T-helper 1 cell (primary cell): ENCODE results near the gene PSMA7.

Experiments
- DNase-seq, 5 donors: peaks; one replicate each; pipeline ENCODE4 v3.0.0-alpha.2; 2012 to 2020
- total RNA-seq, 4 donors: gene quantifications; one replicate each; lab custom pipeline; 2026; lab: John Stamatoyannopoulos, UW

Gene PSMA7
- 91.0 to 115 (median 105) reads per million in 4 donors for total RNA-seq

- DNase-seq: peak; percentile 72 to 88 (median 77)
Measured at GRCh38 chr20:62143081-62143956, at the start of gene PSMA7, which contains the start of gene SS18L1. Gene PSMA7 (minus strand): TSS chr20:62143394. CDS start chr20:62143303, 91 bp downstream. Gene SS18L1 (plus strand): TSS chr20:62143769. CDS start chr20:62143821, 52 bp downstream.

- no peak for DNase-seq
Measured at GRCh38 chr20:62192635-62193034, 49.4 kb upstream of the PSMA7 start.

DNA sequence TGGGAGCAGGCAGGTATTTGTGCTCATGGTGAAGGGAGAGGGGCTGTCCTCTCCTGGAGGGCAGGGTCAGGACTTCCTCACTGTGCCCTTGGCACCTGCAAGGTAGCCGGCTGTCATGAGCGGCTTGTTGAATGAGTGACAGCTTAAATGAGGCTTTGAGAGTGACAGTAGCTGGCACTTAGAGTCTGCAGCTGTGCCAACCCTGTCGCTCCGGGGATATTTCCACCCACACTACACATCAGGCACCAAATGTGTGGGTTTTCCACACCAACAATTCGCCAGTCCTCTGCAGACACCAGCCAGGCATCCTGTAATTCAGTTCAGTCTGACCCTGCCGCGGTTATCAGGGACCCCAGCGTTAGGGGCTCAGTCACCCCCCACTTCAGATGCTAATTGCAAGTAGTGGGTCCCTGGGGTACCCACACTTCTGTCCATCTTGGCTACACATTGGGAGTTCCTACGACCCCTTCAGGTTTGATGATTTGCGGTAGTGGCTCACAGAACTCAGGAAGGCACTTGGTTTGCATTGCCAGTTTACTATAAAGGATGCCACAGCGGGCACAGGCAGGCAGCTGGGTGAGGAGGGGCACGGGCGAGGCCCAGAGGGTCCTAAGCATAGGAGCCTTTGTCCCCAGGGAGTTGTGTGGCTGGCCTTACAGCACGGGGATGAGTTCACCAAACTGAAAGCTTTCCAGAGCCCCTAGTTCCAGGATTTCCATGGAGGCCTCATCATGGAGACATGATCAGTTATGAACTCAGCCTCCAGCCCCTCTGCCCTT lies 48.8 kb upstream of the PSMA7 start:
- no peak for DNase-seq

- no peak for DNase-seq
Measured at GRCh38 chr20:62190639-62191411, 47.6 kb upstream of the PSMA7 start.

DNA sequence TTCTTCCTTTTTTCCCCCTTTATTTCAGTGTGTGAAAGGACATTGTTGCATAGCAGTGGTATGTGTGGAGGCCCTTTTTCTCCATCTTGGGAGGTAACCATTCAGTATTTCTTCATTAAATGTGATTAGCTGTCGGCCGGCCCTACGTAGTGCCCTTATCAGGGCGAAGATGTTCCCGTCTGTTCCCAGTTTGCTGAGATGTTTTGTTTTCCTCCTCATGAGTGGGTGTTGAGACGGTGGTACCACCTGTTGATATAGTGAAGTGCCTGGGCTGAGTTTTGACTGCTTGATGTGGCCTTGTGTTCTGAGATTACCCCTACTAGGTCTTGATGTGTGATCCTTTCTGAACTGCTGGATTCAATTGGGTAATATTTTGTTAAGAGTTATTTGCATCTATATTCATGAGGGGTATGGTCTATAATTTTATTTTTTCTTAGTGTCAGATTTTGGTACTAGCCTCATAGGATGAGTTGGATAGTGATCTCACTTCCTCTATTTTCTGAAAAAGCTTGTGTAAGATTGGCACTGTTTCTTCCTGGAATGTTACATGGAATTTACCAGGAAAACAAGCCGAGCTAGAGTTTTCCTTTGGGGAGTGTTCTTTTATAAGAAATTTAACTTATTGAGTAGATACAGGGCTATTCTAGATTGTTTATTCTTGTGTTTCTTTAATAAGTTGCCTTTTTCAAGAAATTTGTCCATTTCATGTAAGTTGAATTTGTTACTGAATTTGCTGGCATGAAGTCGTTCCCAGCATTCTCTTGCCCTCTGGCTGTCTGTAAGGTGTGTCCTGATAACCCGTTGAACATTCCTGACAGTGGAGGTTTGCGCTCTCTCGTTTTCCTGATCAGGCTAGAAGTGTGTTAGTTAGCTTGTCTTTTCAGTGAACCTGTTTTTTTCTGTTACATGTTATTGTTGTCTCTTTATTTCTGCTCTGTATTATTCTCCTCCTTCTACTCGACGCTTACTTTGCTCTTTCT lies 44.0 kb upstream of the PSMA7 start:
- no peak for DNase-seq

GRCh38 chr20:62186096-62186426 lies 42.9 kb upstream of the PSMA7 start:
- no peak for DNase-seq

- no peak for DNase-seq
Measured at GRCh38 chr20:62183426-62184142, 40.4 kb upstream of the PSMA7 start.

DNA sequence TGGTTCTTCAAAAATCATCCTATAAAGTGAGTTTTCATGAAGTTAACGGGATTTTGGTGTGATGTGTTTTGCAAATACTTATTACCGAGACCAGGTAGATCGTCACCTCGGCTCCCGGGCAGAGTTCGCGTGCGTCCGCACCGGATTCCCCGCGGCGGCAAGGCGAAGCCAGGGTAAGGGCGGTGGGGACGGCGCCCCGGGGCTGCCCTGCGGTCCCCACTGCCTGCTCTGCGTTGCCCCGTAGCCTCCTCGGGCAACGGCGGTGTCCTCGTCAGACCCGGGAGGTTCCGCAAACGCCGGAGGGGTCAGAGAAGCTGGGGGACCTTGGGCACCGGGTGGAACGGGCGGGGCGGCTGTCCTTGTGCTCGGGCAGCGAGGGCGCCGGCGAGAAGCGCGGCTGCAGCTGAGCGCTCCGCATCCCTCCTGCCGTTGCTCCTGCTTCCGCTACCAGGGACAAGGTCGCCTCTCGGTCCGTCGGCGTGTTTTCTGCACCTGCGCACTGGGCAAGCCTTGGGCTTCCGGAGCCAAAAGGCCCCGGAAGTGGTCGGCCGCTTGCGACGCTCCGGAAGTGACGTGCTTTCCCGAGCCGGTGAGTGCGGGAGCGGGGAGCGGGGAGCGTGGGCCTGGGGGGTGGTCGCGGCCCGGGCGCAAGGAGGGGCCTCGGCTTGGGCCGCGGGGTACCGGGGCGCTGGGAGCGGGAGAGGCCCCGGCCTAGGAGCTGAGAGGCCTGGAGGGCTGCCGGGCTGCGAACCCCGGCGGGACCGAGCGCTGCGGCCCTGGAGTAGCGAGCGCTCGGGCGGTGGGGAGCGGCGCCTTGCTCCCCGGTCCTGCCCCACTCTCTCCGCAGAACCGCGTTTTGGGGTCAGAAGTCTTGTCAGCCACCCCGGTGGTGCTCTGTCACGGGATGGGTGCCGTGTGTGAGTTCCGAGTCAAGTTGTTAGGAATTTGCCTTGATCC lies 39.6 kb upstream of the PSMA7 start, which contains the start of gene MTG2:
MTG2 (plus strand) TSS at position 560 of the 957 bp plus-strand sequence. CDS start 10,393 bp downstream, outside the sequence.
- peak; percentile 87 to 97 (median 93) for DNase-seq

GRCh38 chr20:62181808-62182207 lies 38.6 kb upstream of the PSMA7 start:
- DNase-seq: no peak

DNA sequence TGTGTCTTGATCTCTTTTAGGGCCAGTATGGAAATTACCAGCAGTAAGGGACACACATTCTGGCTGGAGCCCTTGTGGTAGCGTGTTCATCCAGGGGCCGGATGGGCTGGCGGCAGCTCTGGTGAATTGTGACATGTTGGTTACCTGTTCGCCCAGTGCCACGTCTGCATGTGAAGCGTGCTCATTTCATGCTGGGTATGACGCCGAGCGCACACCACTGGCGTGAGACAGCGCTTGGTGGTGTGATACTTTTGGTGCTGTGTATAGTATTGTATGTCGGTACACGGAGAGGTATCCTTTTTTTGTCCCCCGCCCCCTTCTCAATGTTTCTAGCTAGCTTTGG lies 35.9 kb upstream of the PSMA7 start:
- DNase-seq: no peak

DNA sequence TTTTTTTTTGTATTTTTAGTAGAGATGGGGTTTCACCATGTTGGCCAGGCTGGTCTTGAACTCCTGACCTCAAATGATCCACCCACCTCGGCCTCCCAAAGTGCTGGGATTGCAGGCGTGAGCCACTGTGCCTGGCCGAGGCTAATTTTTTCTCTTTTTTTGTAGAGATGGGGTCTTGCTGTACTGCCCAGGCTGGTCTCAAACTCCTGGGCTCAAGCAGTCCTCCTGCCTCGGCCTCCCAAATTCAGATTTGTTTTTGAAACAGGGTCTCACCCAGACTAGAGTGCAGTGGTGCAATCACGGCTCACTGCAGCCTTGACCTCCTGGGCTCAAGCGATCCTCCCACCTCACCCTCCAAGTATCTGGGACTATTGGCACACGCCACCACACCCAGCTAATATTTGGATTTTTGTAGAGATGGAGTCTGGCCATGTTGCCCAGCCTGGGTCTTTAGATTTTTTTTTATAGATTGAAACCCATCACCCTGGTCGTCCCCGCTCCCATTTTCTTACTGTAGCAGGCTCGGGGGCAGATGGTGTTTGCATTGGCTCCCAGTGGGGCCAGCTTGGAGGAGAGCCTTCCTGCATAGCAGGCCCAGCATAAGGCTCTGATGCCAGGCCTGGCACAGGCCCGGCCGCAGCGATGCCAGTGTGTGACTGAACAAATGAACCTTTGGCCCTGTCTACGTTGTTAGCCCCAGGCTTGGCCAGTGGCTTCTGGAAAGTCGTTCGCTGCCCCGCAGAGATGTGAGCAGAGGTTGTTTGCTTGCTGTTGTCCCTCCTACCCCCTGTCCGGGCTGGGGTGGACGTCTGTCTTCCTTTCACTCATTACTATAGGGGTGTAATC lies 35.3 kb upstream of the PSMA7 start:
- DNase-seq: no peak

- no peak for DNase-seq
Measured at GRCh38 chr20:62177307-62177706, 34.1 kb upstream of the PSMA7 start.

DNA sequence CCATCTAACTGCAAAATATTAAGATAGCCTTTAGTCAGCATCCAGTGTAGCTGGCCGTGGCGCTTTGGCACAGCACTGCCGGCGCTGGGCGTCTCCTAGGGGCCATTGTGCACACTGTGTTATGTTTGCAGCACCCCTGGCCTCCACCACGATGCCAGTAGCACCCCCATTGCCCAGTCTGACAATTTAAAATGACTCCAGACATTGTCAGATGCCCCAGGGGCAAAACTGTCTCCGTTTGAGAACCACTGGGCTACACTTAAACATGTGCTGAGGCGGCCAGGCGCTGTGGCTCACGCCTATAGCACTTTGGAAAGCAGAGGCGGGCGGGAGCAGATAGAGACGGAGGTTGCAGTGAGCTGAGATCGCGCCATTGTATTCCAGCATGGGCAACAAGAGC lies 33.7 kb upstream of the PSMA7 start:
- DNase-seq: no peak

GRCh38 chr20:62175711-62176110 lies 32.5 kb upstream of the PSMA7 start:
- no peak for DNase-seq

DNA sequence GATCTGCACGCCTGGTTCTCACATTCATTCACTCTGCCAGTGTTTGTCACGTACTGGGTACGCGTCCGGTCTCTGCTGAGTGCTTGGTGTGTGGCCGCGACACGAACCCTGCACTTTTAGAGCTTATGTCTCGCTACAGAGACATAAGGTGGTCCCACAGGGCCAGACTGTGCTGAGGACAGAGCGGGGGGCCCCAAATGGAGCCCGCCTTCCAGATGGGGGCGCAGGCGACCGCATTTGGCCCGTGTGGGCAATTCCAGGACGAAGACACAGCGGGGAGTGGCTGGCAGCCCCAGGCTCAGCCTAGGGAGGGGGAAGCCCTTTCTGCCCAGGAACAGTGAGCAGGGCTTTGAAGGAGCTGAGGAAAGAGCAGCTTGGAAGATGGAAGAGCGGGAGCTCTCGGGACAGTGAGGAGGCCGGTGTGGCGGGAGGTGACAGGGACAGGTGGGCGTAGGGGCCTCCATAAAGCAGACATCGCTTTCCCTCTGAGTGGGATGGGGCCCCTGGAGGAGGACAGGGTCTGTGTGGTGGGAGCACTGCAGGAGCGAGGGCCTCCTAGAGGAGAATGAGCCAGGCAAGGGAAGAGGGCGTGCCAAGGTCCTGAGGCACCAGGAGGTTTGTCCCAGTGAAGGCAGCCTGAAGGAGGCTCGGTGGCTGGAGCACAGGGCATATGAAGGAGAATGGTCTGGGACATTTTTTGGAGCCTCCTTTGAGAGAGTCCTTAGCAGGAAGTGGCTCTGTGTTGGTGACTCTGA lies 31.9 kb upstream of the PSMA7 start:
- DNase-seq: no peak

DNA sequence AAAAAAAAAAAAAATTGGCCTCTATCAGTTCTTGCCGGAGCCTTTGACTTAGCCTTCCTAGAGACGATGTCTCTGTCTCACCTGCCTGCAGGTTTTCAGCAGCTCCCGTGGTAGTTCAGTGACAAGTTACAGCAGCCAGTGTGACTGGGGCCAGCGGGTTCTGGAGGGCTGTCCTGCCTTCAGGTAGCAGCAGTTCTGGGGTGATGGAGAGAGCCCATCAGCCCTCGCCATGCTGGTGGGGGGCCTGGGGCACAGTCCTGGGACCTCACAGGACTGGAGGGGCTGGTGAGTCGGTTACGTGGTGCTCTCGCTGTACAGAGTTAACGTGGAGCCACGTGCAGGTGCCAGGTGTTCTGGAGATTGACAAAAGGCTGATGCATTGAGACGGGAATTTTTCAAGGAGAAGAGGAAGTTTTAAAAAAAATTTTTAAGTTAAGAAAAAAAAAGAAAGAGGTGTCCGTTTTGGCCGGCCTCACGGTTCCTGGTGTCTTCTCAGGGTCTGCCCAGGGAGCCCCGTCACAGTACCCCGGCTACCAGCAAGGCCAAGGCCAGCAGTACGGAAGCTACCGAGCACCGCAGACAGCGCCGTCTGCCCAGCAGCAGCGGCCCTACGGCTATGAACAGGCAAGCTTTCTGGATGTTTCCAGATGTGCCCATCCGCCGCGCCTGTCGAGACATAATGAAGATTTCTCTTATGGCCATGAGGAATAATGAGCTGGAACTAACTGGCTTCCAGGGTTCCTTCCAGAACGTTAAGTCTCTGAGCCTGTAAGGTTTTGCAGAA lies 31.0 kb upstream of the PSMA7 start:
- no peak for DNase-seq

DNA sequence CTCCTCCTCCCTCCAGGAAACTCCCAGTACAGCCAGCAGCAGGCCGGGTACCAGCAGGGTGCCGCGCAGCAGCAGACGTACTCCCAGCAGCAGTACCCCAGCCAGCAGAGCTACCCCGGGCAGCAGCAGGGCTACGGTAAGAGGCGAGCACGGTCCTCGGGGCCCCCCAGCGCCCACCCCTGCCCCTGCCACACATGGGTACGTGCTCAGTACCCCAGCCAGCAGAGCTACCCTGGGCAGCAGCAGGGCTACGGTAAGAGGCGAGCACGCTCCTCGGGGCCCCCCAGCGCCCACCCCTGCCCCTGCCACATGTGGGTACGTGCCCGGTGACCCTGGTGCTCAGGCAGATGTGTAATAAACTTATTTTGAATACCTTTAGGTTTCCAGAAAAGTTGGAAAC lies 29.5 kb upstream of the PSMA7 start:
- DNase-seq: no peak
